Measurements from ENCODE around the gene ASTN2.

ASTN2 gene

DNA sequence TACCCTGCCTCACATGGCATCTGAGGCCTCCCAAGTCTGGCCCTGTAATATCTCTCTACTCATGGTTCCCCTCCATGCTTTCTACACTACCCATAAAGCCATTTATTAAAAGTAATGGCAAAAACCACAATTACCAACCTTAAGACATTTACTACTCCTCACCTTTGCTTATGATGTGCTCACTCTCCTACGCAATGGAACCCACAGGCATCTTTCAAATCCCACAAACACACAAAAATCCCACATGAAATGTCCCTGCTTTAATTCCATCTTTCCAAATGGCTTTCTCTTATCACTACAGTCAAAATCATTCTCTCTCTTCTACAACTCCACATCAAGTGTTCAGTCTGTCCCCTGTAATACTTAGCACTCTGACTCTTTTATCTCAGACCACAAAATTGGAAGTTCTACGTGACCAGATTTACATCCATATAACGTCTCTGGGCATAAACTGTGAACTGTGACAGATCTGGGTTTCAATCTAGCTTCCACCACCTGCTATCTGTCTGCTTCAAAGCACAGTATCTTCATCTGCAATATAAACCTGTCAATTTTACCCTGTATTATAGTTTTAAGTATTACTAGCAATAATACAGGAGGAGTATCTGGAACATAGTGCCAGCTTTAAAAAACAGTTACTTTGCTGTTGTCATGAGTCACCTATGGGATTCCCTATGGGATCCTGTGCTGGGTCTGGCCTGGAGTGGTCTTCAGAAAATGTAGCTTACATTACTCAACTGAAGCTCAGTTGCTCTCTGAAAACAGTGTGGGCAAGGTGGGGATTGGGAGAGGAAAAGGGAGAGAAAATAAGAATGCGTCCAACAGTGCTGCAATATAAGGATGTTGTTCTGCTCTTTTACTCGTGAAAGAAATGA, 864.8 kb downstream of the ASTN2 start:
- DNase-seq (ENCODE audit: low read depth in 2 of 3, low spot score in 2 of 3): no peak

DNA sequence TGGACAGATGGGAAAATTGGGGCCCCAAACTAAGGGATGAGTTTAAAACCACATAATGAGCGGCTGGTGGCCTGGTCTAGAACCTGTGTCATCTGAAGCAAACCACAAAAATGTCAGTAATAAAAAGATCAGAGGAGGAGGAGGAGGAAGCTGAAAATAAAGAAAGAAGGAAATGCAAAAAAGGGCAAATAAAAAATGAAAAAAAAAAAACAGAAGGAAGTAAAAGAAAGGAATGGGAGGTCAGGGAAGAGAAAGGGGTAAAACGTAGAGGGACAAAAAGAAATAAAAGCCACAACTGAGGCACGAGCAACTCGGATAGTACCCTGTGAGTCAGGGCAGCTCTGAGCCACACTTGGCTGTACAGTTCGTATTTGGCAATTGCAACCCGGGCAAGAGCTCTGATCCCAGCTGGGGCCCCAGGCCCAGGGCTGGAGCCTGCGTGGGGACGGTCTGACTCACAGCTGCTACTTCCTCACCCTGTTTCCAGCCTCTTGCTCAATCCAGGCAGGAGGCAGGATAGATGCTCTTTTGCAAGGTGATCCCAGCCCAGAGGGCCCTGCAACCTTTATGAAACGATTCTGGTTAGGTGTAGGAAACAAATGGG, 865.7 kb downstream of the ASTN2 start:
- DNase-seq (ENCODE audit: low read depth in 2 of 3, low spot score in 2 of 3): no peak

DNA sequence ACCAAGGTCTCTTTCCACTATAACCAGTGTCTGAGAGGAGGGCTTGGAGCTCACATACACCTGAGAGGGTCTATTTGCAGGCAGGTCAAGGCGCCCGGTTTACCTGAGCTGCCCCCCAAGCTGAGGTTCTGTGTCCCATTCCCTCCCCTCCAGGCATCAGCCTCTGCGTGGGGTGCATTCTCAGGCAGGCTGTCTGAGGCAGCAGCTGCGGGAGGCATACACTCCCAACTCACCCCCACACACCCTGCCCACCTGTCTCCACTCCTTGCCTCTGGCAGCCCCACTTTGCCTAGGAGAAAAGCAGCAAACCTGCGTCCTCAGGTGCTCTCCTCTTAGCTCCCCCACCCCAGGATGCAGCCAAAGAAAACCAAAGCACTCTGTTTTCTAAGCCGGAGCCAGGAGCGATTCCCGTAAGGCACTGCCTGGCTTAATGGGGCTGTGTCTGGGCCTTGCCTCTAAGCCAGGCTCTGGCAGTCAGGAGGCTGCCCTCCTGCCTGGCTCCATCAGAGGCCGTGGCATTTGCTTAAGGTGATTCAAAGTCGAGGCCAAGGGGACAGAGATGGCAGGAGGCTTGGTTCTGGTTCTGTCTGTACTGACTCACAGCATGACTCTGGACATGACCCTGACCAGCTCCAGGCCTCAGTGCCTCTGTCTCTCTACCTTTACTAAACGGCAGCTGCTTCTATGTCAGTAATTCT, 867.0 kb downstream of the ASTN2 start:
- DNase-seq (ENCODE audit: low read depth in 2 of 3, low spot score in 2 of 3): no peak

DNA sequence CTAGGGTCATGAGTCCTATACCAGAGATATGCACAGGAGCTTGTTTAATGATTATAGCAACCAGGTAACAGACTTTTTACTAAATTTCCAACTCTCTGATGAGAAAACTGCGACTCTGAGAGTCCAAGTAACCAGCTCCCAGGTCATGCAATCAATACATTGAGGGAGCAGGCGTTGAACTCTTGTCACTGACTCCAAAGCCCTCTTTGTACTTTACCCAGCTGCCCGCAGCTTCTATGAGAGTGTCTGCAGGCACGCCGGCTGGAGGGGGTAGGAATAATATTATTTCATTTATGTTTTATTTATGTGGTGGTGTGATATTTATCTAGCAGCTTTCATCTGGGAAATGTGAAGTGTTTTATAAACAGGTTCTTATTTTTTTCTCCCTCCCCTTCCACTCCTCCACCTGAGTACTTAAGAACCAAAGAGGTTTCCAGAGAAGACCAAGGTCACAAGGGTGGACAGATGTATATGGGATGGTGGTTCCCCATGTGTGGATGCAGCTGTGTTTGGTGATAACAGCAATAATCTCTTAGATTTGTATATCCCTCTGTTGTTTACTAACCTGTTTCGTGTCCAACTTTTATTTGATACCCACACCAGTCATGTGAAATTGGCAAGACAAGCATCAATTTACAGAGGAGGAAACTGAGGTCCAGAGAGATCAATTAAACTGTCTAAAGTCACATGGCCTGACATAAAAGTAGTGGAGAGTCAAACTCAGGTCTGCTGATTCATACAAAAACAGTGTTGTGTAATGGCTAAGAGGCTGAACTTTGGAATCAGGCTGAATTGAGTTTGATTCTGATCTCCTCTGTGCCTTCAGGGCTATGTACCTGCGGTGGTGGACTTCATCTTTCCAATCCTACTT, 867.9 kb downstream of the ASTN2 start:
- DNase-seq (ENCODE audit: low read depth in 2 of 3, low spot score in 2 of 3): no peak

DNA sequence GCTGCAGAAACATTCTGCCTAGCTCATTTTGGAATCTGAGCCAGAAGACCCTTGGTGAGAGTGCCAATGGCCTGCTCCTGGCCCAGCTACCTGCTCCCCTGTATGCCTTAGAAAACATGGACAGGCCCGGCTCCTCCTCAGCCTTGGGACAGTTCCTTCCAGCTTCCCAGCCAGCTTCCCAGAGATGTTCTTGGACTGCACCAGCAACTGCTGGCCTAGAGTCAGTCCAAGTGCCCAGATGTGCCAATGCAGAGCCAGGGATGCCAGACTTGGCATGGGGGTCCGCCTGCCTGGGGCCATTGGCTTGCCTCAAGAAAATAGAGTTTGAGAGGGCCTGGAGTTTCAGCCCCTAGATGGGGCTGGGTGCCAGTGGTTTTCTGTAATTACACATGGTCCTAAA, 870.0 kb downstream of the ASTN2 start:
- no peak for DNase-seq (ENCODE audit: low read depth in 2 of 3, low spot score in 2 of 3)

DNA sequence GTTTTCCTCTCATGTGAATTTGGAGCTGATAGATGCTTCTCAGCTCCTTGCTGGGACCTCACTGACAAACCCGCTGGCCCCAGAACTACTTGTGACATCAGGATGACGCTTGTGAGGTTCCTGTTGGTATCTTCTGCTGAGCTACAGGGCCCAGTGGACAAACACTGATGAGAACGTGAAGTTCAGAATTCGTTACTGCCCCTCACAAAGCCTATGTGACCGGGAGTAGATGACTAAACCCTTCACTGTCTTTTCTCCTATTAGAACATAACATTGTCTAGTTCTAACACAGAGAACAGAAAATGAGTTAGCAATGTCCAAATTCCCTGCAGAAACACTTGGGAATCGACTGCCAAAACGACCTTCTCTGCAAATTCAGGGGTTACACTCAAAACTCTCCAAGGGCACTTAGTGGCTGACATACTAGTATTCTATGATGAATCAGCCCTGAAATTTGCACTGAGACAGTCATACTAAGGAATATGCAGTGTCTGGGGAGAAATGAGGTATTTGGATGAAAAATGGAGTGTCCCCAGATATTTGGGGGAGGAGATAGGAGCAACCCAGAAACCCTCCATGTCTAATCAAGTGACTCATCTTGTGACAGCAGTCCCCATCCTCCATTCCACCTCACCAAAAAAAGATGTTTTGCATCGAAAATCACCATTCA, 871.0 kb downstream of the ASTN2 start:
- DNase-seq (ENCODE audit: low read depth in 2 of 3, low spot score in 2 of 3): no peak

DNA sequence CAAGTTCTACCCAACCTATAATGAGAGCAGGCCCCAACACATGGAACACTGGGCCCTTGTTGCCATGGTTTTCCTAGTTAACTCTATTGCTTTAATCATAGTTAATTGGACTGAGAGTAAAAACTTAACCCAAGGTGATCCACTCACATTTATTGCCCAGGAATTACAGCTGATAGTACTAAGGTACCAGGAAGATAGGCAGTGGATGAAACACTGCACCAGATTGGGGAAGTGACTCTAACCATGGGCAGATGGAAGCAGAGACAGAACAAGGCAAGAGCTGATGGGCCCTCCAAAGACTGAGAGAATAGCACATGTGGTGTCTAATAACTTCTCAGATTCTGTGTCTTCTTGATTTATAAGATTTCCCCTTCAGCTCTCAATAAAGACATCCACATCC, 873.5 kb downstream of the ASTN2 start:
- DNase-seq (ENCODE audit: low read depth in 2 of 3, low spot score in 2 of 3): no peak

DNA sequence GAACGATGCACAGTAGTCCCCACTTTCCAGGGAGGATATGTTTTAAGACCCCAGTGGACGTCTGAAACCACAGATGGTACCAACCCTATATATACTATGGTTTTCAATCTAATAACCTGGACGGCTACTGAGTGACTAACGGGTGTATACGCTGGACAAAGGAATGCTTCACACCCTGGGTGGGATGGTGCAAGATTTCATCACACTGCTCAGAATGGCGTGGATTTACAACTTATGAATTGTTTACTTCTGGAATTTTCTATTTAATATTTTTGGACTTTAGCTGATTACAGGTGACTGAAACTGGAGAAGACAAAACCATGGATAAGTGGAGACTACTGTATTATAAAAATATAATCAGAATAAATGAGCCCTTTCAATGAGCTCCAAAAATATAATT, 875.3 kb downstream of the ASTN2 start:
- DNase-seq (ENCODE audit: low read depth in 2 of 3, low spot score in 2 of 3): no peak

DNA sequence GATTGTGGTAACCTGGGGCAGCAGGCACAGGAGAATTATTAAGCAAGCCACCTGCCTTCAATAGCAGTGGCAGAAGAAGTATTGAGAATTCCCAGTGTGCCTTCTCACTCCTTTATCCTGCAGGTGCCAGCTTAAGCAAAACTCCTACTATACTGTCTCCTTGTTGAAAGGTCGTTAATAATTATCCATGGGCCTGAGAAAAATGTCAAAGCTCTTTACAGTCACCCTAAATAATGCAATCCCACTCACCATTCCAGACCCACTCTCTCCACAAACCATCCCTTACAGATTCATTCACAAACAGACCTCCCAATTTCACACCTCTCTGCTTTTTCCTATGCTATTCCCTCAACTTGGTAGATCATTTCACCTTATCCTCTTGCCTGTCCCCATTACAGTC, 889.2 kb downstream of the ASTN2 start:
- no peak for DNase-seq (ENCODE audit: low read depth in 2 of 3, low spot score in 2 of 3)

DNA sequence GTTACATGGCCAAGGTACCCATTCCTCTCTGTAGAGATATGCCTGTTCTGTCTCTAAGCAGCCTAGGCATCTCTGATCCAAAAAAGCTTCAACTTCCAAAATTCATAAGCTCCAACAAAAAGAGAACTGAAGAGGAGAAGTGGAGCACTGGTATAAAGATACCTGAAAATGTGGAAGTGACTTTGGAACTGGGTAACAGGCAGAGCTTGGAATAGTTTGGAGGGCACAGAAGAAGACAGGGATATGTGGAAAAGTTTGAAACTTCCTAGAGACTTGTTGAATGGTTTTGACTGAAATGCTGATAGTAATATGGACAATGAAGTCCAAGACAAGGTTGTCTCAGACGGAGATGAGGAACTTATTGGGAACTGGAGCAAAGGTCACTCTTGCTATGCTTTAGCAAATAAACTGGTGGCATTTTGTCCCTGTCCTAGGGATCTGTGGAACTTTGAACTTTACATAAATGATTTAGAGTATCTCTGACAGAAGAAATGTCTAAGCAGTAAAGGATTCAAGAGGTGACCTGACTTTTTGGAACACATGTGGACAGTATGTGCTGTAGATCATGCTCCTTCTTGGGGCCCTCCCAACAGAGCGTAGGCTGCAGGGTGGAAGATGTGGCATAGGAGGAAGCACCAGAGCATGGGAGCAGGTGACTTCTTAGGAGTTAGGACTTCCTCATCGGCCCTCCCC, 889.9 kb downstream of the ASTN2 start:
- DNase-seq (ENCODE audit: low read depth in 2 of 3, low spot score in 2 of 3): no peak

DNA sequence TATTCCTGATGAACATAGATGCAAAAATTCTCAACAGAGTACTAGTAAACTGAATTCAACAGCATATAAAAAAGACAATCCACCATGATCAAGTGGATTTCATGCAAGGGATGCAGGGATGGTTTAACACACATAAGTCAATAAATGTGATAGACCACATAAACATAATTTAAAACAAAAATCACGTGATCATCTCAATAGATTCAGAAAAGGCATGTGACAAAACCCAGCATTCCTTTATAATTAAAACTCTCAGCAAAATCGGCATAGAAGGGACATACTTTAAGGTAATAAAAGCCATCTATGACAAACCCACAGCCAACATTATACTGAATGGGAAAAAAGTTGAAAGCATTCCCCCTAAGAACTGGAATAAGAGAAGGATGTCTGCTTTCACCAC, 894.6 kb downstream of the ASTN2 start:
- no peak for DNase-seq (ENCODE audit: low read depth in 2 of 3, low spot score in 2 of 3)

DNA sequence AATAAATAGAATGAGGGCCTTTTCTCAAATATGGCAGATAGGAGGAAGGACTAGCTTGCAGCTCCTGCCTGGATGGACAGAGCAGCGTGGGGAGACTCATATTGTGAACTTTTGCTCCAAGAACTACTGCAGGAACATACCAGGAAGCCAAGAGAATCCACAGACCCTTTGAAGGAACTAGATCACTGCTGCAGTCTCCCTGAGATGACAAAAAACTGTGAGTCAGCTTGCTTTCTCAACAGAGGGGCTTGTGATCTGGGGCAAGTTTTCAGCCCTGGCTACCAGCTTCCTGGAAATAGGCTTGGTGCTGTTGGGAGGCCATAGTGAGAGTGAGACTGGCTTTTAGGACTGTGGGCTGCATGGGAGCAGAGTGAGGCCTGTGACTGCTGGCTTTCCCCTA, 898.4 kb downstream of the ASTN2 start:
- DNase-seq (ENCODE audit: low read depth in 2 of 3, low spot score in 2 of 3): no peak

DNA sequence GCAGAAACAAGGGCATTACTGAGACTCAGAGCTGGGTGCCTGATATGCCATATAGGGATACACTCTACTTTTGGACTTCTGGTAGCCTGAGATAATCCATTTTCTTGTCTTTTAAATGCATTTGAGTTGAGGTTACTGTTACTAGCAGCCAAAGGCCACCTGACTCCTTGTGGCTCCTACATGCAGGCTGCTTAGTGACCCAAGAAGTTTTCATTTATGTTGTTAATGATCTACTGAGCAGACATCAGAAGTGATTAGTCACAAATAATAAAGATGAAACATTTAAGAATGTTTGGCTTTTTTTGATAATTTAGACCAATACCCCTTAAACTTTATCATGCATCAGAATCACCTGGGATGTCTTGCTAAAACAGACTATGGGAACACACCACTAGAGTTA, 899.3 kb downstream of the ASTN2 start:
- no peak for DNase-seq (ENCODE audit: low read depth in 2 of 3, low spot score in 2 of 3)

DNA sequence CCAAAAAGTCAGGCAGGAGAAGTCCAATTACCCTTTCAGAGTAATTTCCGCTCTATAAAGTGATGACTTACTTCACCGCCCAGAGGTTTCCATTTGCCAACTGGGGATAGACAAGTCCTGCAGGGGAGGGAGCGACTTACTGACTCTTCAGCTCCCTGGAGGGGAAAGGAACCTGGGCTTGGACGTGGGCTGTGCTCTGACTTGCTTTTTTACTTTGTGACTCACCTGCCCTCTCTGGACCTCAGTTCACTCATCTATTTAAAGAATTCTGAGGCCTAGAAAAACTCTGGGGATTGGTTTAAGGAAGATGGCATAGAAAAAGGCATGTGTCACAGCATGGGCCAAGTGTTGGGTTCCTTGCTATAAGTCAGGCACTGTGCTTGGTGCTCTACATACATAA, 908.2 kb downstream of the ASTN2 start:
- no peak for DNase-seq (ENCODE audit: low read depth in 2 of 3, low spot score in 2 of 3)

DNA sequence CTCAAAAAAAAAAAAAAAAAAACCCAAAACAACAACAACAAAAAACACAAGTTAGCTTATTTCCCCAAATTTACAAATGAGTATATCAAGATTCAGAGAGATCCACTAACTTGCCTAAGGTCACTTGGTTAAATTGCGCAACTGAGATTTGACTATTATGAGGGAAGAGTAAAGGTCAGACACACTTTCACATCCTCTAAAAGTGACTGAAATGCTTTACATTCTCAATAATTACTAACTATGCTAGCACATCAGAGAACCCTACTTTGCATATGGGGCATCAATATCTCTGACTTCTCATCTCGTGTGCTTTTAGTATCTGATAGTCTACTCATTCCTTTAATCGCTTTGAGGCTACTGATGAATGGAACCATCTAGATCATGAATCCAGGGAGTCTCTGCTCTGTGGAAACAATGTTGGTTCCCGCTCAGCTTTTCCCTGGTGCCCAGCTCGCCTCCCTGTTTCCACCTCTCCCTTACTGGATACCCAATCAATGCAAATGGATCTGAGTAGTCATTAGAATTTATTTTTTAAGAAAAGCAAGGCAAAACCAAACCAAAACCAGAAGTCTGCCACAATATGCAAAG, 909.9 kb downstream of the ASTN2 start:
- no peak for DNase-seq (ENCODE audit: low read depth in 2 of 3, low spot score in 2 of 3)

DNA sequence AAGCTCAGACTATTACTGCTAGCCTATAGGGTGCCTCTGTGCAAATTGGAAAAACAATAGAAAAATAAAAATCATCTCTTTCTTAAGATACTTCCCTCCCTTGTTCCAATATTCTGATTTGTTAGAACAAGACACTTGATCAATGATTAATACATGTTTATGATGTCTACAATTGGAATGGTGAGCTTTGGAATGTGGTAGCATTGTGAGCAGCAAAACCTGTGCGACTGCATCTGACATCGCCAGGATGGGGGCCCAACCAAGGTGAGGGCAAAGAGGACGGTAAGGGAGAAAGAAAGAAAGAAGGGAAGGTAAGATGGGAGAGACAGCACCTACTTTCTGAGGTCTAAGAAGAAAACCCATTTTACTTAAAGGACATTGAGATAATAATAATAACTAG, 910.8 kb downstream of the ASTN2 start:
- no peak for DNase-seq (ENCODE audit: low read depth in 2 of 3, low spot score in 2 of 3)

DNA sequence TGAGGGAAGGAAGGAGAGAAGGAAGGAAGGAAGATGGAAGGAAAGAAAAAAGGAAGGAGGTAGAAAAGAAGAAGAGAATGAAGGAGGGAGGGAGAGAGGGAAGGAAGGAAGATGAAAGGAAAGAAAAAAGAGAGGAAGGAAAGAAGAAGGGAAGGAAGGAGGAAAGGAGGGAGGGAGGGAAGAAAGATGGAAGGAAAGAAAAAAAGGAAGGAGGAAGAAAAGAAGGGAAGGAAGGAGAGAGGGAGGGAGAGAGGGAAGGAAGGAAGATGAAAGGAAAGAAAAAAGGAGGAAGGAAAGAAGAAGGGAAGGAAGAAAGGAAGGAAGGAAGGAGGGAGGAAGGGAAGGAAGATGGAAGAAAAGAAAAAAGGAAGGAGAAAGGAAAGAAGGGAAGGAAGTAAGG, 912.1 kb downstream of the ASTN2 start:
- no peak for DNase-seq (ENCODE audit: low read depth in 2 of 3, low spot score in 2 of 3)

DNA sequence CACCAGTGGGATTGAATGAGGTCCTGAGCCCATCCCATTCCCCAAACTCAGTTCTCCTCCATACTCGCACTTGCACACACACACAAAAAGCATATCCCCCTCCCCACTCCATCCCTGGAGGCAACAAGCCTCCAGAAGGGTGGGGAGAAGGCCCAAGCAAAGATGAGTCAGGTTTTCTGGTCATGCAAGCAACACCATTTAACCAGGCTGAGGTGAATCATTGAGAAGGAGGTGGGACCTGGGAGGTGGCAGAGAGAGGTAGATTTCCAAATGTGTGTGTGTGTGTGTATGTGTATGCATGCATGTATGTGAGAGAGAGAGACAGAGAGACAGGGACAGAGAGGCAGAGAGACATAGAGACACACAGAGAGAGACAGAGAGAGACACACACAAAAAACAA, 913.0 kb downstream of the ASTN2 start:
- no peak for DNase-seq (ENCODE audit: low read depth in 2 of 3, low spot score in 2 of 3)

DNA sequence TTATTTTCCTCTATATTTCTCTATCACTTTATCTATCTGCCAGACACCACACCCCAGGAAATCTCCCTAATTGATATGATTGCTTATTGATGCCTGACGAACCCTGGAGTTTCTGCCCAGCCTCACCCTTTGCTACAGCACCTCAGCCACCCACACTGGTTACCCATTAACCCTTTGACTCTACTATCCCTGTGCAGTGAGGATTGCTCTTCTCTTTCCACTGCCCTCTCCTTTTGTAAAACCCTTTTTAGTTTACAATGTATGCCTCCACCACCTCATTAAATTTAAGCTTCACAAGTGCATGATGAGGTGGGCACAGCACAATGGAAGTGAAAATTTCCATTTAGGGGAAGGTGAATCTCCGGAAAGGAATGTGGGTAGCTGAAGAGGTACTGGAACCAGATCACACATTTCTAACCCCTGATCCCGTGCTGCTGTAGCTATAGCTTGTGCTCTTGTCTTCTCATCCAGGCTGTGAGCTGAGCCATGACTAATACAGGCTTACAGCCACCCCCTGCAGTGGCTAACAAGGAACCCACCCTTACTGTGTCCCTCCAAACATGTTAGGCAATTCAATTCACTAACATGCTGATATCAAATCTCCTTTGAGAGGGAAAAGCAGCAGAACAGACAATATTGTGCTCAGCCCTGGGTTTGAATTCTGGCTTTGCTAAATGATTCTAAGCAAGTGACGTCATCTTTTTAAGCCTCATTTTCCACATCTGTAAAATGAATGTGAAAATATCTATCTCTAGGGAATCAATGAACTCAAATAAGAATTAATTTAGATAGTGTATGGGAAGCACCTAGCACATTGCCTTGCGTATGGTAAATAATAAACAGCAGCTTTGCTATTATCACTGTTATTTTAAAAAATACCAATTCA, 914.6 kb downstream of the ASTN2 start:
- no peak for DNase-seq (ENCODE audit: low read depth in 2 of 3, low spot score in 2 of 3)
